DND-41 (cell line): Measurements from ENCODE around the gene DRAM1.
"Not testable (repeated sequence)": the region's sequence is repeated elsewhere in the genome, so short reads cannot be mapped to it uniquely, and the experiment has no call there.

Experiments used
- ATAC-seq: fragments of 200-7000 bp; cut with Tn5 transposase; 3 replicates; pipeline ENCODE4 v1.9.1; 2021; ENCODE audit warnings: low read depth; ENCODE audit not compliant: insufficient read depth
- DNase-seq: peaks from one replicate; pipeline ENCODE4 v3.0.0-alpha.2; 2020
- H2AFZ ChIP-seq: 2 replicates; pipeline ENCODE4 v1.6.0; 2012; ENCODE audit warnings: low read depth, low read length
- H3K27ac ChIP-seq: 2 replicates; pipeline ENCODE4 v1.5.1; 2012; ENCODE audit warnings: low read length, inconsistent platforms
- H3K27me3 ChIP-seq: fragments of 200-600 bp; sonication (generic); 2 replicates; pipeline ENCODE4 v1.6.0; 2012; ENCODE audit warnings: low read length, mild to moderate bottlenecking, inconsistent platforms; ENCODE audit not compliant: insufficient read depth, poor library complexity
- H3K36me3 ChIP-seq: 2 replicates; pipeline ENCODE4 v1.5.1; 2012; ENCODE audit warnings: low read length, inconsistent platforms; ENCODE audit not compliant: insufficient read depth
- H3K4me1 ChIP-seq: 2 replicates; pipeline ENCODE4 v1.5.1; 2012; ENCODE audit warnings: mild to moderate bottlenecking, low read length; ENCODE audit not compliant: insufficient read depth
- H3K4me2 ChIP-seq: 2 replicates; pipeline ENCODE4 v1.6.0; 2012; ENCODE audit warnings: mild to moderate bottlenecking, moderate library complexity, low read length, inconsistent platforms; ENCODE audit not compliant: insufficient read depth
- H3K4me3 ChIP-seq, 2 experiments: fragments of 200-600 bp in 1 of 2; shearing (Covaris generic) in 1 of 2; 2 replicates each; pipeline ENCODE4 v1.5.1; 2012 to 2016; ENCODE audit warnings: inconsistent platforms in 2 of 2, low read length in 2 of 2, mild to moderate bottlenecking in 2 of 2, low read depth in 1 of 2, moderate library complexity in 1 of 2
- H3K79me2 ChIP-seq: 2 replicates; pipeline ENCODE4 v1.6.0; 2012; ENCODE audit warnings: low read length, inconsistent platforms; ENCODE audit not compliant: insufficient read depth
- H3K9ac ChIP-seq: 2 replicates; pipeline ENCODE4 v1.6.0; 2012; ENCODE audit warnings: low read depth, mild to moderate bottlenecking, inconsistent platforms, low read length, moderate library complexity
- H3K9me3 ChIP-seq: 2 replicates; pipeline ENCODE4 v1.5.1; 2012; ENCODE audit warnings: low read length, moderate library complexity, mild to moderate bottlenecking, inconsistent platforms; ENCODE audit not compliant: insufficient read depth, severe bottlenecking
- H4K20me1 ChIP-seq: 2 replicates; pipeline ENCODE4 v1.6.0; 2012; ENCODE audit warnings: low read length; ENCODE audit not compliant: insufficient read depth
- CTCF ChIP-seq: IDR thresholded peaks from 2 replicates; pipeline ENCODE4 v1.5.1; 2012; ENCODE audit warnings: borderline replicate concordance, low read length, moderate library complexity, mild to moderate bottlenecking; ENCODE audit not compliant: poor library complexity, severe bottlenecking; ENCODE audit errors: extremely low read depth
- EZH2 ChIP-seq: IDR thresholded peaks from 3 replicates; pipeline ENCODE4 v1.6.1; 2012; ENCODE audit warnings: borderline replicate concordance, low read depth, mild to moderate bottlenecking, moderate library complexity, low read length, inconsistent platforms; ENCODE audit not compliant: severe bottlenecking

Gene DRAM1

GRCh38 chr12:101855364-101855884 is 22.0 kb upstream of the DRAM1 start:
- Histone ChIP-seq H4K20me1 (no peaks in the 10 kb centered on the region), H3K9ac (no peak overlapping the region), H3K4me3 (no peak overlapping the region), H3K79me2 (no peaks in the 10 kb centered on the region), H3K4me2 (no peak overlapping the region), H2AFZ (peak overlapping the region; percentile 66; the same call in 1 of the 2 replicates), H3K27me3 (no peaks in the 10 kb centered on the region), H3K36me3 (no peaks in the 10 kb centered on the region), H3K4me1 (peaks cover 19% of the 10 kb centered on the region), H3K9me3 (no peaks in the 10 kb centered on the region), H3K27ac (peak overlapping the region; percentile 20; the same call in 1 of the 2 replicates)
- DNase-seq (peak; percentile 26), ATAC-seq (peak; percentile 73)
- no peak for TF ChIP-seq CTCF
- TF ChIP-seq EZH2, result no peak

GRCh38 chr12:101855976-101856375 is 21.4 kb upstream of the DRAM1 start:
- H3K4me3 ChIP-seq, result no peak overlapping the region
- H3K4me2 ChIP-seq, result no peak overlapping the region
- H3K36me3 ChIP-seq, result no peaks in the 10 kb centered on the region
- no peak overlapping the region for H3K27ac ChIP-seq
- no peak for TF ChIP-seq EZH2
- no peak for TF ChIP-seq CTCF
- no peaks in the 10 kb centered on the region for H3K27me3 ChIP-seq
- DNase-seq, result no peak
- no peak overlapping the region for H3K9ac ChIP-seq
- no peak for ATAC-seq
- H3K79me2 ChIP-seq, result no peaks in the 10 kb centered on the region
- H3K4me1 ChIP-seq, result peaks cover 19% of the 10 kb centered on the region
- peak overlapping the region; percentile 52; the same call in 1 of the 2 replicates for H2AFZ ChIP-seq
- no peaks in the 10 kb centered on the region for H4K20me1 ChIP-seq
- no peaks in the 10 kb centered on the region for H3K9me3 ChIP-seq

- not testable (repeated sequence) for H3K27me3 ChIP-seq, H4K20me1 ChIP-seq, H3K79me2 ChIP-seq, H3K9me3 ChIP-seq, DNase-seq, H3K9ac ChIP-seq, H3K27ac ChIP-seq, H3K4me2 ChIP-seq, H3K36me3 ChIP-seq, H3K4me3 ChIP-seq, ATAC-seq, H2AFZ ChIP-seq
- peaks cover 19% of the 10 kb centered on the region for H3K4me1 ChIP-seq
Measured at GRCh38 chr12:101856614-101857013, 20.8 kb upstream of the DRAM1 start.

- ATAC-seq, result no peak
- no peak overlapping the region for H3K9ac ChIP-seq
- H3K4me2 ChIP-seq, result no peak overlapping the region
- H3K27me3 ChIP-seq, result no peaks in the 10 kb centered on the region
- H3K27ac ChIP-seq, result no peak overlapping the region
- no peaks in the 10 kb centered on the region for H3K79me2 ChIP-seq
- peaks cover 19% of the 10 kb centered on the region for H3K4me1 ChIP-seq
- TF ChIP-seq EZH2 (no peak), CTCF (no peak)
- no peaks in the 10 kb centered on the region for H3K9me3 ChIP-seq
- H3K4me3 ChIP-seq, result no peak overlapping the region
- H2AFZ ChIP-seq, result no peak overlapping the region
- no peak for DNase-seq
- H4K20me1 ChIP-seq, result no peaks in the 10 kb centered on the region
- no peaks in the 10 kb centered on the region for H3K36me3 ChIP-seq
Measured at GRCh38 chr12:101857043-101857558, 20.3 kb upstream of the DRAM1 start.
